Globus pallidus (tissue), 1 donor: ENCODE results near the gene FTSJ3.
"Not testable (repeated sequence)": the region's sequence is repeated elsewhere in the genome, so short reads cannot be mapped to it uniquely, and the experiment has no call there.

Source experiments
- DNase-seq: peaks from one replicate; pipeline ENCODE4 v3.0.0-alpha.2; 2015; ENCODE audit warnings: low spot score

FTSJ3 gene, protein sequence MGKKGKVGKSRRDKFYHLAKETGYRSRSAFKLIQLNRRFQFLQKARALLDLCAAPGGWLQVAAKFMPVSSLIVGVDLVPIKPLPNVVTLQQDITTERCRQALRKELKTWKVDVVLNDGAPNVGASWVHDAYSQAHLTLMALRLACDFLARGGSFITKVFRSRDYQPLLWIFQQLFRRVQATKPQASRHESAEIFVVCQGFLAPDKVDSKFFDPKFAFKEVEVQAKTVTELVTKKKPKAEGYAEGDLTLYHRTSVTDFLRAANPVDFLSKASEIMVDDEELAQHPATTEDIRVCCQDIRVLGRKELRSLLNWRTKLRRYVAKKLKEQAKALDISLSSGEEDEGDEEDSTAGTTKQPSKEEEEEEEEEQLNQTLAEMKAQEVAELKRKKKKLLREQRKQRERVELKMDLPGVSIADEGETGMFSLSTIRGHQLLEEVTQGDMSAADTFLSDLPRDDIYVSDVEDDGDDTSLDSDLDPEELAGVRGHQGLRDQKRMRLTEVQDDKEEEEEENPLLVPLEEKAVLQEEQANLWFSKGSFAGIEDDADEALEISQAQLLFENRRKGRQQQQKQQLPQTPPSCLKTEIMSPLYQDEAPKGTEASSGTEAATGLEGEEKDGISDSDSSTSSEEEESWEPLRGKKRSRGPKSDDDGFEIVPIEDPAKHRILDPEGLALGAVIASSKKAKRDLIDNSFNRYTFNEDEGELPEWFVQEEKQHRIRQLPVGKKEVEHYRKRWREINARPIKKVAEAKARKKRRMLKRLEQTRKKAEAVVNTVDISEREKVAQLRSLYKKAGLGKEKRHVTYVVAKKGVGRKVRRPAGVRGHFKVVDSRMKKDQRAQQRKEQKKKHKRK

DNA sequence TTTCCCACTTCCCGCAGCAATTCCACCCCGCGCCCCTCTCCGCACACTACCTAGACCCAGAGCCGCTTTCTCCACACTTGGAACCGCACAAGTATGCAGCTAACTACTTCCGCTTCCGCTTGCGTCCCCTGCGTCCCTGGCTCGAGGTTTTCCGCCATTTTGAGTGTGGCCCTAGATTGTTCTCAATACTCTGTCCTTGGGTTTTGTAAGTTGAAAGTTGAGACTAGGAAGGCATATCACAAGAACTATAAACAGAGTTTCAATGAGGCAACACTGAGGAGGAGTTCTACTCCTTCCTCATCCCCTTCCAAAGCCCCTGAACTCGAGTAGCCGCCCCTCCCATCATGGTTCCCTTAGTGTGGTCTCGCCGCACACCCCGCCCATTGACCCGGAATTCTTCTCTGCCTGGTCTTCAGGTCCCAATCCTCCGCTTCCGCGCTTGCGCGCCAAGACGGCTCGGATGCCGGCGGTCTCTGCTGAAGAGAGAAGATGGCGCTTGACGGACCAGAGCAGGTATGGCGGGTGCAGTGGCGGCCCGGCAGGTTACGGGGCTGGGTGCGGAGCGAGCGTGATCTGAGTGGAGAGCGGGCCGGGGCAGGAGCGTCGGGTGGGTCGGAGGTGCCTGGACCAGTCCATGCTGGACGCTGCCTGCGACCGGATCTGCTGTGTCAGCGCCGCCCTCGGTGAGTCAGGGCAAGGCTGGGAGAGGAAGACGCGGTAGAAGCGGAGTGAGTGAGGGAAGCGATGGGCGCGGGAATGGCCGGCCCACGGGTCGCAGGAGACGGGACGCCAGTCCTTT lies at the start of gene FTSJ3, which contains the start of gene PSMC5:
FTSJ3 (minus strand) TSS at position 662 of the 799 bp plus-strand sequence. CDS start 761 bp downstream, outside the sequence.
PSMC5 (plus strand) TSS at position 430 of the 799 bp plus-strand sequence; CDS start at position 490, 60 bp downstream.
- DNase-seq = peak; percentile 98

DNA sequence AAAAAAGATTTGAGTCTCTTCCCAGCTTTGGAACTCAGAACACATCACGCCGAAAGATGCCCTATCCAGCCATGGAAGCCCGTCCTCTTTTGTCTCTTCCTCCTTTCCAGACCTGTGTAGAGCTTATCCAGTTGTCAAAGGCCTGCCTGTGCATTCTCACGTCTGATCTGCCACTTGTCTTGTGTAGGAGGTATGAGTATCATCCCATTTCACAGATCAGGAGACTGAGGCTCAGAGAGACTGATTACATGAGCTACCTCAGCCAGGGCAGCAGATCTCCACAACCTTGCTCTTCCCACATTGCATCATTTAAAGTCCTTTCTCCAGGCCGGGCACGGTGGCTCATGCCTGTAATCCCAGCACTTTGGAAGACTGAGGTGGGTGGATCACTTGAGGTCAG lies 47.2 kb upstream of the FTSJ3 start:
- DNase-seq = not testable (repeated sequence)

DNA sequence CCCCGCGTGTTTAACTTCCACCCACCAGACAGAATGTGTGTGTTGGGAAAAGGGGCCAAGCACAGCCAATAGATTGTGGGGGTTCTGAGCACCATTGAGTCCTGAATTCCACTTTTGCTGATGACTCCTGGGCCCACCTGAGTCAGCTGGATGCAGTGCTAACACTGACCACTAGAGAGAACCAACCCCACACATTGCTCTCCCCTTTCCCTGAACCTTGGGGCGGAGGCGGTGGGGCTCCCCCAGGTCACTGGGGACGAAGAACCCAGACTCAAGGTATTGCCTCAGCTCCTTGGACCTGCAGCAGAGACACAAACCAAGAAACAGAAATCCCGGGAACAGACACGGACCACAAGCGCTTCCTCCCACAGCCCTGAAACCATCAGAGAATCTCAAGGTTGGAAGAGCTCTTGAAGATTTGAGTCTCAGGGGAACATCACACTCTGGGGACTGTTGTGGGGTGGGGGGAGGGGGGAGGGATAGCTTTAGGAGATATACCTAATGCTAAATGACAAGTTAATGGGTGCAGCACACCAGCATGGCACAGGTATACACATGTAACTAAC lies 46.7 kb upstream of the FTSJ3 start:
- DNase-seq = not testable (repeated sequence)

DNA sequence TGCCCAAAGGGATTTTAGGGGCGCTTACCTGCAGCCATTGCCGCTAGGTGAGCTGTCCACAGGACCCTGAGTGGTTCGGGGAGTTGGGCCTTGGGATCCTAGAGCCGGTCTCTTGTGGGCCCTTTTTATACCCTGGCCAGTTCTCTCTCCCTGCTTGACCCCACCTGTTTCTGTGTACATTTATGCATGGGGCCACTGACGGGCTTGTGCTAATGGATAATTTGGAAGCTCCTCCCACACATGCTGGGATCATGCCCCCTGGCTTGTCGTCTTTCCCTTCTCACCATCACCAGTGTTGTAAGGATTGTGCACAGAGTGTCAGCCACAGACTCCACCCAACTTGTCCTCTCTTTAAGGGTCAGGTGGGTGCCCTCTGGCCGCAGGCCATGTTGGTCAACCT lies 46.1 kb upstream of the FTSJ3 start, which contains the start of gene CSH2:
CSH2 (minus strand) TSS at position 101 of the 400 bp plus-strand sequence; CDS start at position 38, 63 bp downstream.
- not testable (repeated sequence) for DNase-seq

DNA sequence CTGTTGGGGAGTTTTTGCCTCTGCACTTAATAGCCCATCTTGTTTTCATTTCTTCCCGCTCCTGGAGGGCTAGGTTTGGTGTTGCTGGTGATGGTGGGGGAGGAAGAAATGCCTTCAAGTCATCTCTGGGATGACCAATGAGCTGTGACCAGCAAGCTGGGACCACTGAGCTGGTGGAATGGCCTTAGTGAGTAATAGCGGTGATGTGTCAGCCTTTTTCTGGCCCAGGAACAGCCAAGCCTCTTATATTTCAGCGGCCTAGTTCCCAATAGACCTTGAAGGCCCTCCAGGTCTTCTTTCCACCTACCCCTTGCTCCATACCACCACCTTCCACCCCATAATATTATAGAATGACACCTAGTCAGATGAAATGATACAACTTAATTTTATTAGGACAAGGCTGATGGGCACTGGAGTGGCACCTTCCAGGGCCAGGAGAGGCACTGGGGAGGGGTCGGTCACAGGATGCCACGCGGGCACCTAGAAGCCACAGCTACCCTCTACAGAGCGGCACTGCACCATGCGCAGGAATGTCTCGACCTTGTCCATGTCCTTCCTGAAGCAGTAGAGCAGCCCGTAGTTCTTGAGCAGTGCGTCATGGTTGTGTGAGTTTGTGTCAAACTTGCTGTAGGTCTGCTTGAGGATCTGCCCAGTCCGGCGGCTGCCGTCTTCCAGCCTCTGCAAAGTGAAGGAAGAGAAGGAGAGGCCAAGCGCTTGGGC lies 44.3 kb upstream of the FTSJ3 start:
- DNase-seq = not testable (repeated sequence)

DNA sequence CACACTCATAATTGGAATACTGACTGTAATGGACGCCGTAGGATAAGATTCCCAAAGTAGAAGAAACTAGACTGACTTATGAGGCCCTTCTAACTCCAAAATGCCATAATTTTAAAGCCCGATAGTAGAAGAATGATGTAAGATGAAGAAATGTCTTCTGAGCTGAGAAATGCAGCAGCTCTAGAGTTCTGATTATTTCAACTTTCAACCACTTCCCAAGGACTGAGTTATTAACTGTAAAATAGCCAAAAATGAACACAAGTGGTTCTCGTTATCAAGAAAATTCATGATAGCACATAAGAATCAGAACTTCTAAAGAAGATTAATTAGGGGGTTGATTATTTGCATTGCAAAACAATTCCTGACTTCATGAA lies 42.8 kb upstream of the FTSJ3 start:
- DNase-seq = not testable (repeated sequence)

DNA sequence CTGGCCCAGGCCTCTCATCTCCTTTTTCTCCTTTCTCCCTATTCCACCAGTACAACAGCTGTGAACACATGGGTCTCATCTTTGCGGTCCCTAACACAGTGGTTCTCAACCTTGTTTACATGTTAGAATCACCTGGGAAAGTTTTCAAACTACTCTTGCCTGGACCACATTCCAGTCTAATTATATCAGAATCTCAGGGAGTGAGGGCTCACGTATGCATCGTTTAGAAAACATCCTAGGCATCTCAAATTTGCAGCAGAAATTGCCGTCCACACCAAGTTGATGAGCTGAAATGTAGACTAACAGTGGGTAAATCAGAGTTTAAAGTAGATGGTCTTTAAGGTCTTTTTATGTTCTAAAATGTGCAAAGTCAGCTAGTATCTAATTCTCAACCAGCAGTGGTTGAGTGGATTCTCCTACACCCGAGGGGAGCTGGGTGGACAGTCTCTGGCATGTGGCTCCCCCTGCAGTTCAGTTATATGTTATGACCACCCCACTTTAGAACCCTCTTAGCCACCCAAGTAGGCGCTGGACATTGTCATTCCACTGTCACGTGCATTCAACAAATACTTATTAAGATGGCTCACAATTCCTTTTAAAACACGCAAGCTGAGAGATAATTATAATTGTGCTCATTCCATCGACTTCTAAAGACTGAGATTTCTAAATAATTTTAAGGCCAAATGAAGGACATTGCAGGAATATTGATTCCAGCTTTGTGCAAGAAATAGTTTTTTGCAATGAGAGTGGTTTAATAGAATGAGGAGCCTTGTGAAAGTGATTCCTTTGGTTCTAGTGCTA lies 42.2 kb upstream of the FTSJ3 start:
- not testable (repeated sequence) for DNase-seq

DNA sequence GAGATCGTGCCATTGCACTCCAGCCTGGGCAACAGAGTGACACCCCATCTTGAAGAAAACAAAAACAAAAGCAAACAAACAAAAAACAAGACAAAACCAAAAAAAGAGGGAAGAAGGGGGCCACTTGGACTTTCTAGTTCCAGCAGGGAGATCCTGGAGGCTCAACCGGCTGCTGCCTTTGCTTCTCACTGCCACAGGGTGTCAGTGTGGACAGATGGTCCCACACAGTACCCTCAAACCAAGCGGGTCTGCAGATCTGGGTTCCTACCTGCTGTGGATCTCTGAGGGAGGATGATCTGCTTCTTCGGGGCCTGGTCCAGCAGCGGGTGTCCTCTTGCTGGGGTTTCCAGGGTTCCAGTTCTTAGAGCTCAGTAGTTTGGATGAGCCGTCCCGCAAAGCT lies 39.2 kb upstream of the FTSJ3 start:
- DNase-seq = not testable (repeated sequence)

DNA sequence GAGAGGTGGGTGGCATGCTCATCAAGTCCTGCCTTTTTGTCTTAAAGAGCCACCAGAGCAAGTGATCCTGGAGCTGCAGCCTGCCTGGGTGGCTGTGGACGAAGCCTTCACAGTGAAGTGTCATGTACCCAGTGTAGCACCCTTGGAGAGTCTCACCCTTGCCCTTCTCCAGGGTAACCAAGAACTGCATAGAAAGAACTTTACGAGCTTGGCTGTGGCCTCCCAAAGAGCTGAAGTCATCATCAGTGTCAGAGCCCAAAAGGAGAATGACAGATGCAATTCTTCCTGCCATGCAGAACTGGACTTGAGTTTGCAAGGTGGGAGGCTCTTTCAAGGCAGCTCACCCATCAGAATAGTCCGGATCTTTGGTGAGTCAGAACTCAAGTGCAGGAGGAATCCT lies 31.8 kb upstream of the FTSJ3 start:
- DNase-seq = no peak

DNA sequence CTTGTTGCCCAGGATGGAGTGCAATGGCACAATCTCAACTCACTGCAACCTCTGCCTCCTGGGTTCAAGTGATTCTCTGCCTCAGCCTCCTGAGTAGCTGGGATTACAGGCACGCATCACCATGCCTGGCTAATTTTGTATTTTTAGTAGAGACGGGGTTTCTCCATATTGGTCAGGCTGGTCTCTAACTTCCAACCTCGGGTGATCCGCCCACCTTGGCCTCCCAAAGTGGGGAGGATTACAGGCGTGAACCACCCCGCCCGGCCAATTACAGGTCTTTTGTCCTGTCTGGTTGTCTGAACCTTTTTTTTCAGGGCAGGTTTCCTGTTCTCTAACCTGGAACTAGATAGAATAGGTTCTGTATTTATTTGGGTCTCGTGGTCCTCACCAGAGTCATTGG lies 29.0 kb upstream of the FTSJ3 start:
- DNase-seq = not testable (repeated sequence)

DNA sequence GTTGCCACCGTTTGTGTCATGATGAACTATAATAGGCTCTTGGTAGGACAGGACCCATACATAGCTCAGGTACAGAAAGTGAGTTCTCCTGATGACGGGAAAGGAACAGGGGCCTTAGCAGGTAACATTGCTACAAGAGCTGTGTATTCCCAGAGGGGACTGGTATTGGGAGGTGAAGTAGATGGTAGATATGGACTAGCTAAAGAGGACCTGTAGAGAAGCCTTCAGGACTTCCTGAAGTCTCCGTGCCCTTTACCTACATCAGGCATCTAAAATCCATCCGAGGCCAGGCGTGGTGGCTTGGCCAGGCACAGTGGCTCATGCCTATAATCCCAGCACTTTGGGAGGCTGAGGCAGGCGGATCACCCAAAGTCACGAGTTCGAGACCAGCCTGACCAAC lies 27.7 kb upstream of the FTSJ3 start:
- DNase-seq = no peak

DNA sequence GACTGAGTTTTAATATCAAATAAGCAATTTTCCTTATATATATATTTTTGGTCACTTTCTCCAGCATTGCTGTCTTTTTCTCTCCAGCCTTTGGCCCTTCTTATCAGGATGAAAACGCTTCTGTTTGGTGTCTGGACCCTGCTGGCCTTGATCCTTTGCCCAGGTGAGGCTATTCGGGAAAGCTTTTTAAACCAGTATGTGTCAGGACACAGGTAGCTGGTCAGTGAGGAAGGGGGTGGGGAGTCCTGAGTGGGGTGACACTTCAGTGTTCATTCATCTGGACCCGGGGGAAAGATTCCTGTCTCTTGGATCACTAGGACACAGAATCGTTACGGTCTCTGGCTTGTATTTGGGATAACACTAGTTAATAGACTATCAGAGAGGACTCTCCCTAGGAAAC lies 27.2 kb upstream of the FTSJ3 start:
- DNase-seq = no peak

DNA sequence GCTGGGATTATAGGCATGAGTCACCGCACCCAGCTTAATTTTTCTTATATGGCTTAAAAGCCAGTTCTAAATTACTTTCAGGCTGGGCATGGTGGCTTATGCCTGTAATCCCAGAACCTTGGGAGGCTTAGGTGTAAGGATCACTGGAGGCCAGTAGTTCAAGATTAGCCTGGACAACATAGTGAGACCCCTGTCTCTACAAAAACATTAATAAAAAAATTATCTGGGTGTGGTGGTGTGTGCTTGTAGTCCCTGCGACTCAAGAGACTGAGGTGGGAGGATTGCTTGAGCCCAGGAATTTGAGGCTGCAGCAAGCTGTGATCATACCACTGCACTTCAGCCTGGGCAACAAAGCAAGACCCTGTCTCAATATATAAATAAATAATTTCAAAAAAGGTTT lies 25.8 kb upstream of the FTSJ3 start:
- no peak for DNase-seq

DNA sequence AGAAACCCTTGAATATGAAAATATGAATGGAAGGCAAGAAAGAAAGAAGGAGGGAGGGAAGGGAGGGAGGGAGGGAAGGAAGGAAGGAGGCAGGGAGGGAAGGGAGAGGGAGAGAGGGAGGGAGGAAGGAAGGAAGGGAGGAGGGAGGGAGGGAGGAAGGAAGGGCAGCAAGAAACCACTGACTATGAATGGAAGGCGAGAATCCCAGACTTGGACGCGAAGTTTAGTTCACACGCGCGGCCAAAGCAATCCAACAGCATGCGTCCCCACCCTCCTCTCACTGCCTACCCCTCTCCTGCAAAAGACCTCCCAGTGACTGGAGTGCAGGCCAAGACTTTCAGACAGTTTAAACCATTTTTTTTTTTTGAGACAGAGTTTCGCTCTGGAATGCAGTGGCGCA lies 22.9 kb upstream of the FTSJ3 start:
- no peak for DNase-seq

DNA sequence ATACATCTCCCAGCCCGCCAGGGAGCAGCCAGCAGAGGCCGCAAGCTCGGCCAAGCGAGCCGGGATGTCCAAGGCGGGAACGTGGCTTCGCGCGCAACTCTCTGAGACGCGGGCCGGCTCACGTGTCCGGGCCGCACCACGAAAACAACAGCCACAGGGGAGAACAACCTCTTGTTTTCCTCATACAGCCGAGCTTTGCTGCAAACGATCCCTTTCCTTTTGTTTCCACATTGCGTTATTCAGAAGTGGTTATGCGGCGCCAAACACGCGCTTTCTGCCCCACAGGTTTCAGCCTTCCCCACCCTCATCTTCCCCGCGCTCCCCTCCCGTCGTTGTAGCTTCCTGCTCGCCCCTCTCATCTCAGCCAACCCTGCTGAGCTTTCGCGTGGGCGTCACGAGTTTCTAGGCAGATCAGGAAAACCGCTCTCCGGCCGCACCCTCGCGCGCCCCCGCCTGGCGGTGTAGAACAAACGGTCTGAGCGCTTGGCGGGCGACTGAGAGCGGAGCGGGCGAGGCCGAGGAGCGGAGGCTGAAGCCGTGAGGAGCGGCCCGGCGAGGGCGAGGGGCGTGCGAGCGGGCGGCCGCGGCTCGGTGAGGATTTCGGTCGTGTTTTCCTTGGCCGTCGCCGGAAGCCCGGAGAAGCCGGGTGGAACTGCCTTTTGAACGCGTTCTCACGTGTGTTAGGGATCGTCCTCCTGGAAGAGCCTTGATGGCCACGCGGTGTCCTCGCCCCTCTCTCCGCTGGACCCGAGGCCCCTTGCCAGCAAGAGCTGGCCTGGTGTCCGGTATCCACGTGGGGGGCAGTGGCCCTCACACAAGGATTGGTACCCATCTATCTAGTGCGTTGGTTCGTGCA lies 21.6 kb upstream of the FTSJ3 start:
- DNase-seq = peak; percentile 83

DNA sequence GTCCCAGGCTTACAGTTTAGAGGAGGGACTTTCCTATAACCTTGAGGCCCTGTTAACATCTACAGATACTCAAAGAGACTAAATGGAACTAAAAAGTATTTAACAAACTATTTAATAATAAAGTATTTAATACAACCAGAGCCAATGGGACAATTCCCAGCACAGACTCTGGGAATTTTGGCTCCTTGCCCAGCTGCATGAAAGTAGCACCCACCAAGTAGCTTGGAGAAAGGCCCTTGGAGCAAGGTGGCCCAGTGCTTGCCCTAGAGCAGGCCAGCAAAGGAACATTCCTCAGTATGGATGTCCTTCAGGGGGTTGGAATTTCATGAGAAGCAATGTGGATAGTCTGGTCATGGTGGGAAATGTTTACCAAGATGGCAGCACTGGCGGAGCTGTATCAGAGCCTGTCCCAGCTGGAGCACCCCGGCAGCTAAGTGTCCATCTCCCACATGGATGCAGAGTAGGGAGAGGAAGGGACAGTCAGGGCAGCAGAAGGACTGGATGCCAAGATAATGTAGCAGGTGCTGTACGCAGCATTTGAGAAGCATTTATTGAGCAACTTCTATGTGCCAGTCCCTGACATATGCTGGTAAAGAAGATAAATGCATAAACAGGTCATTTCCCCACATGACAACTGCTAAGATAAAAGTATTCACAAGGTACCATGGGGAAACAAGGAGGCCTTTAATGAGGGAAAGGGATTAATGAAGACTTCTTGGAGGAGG lies 20.2 kb upstream of the FTSJ3 start:
- no peak for DNase-seq

DNA sequence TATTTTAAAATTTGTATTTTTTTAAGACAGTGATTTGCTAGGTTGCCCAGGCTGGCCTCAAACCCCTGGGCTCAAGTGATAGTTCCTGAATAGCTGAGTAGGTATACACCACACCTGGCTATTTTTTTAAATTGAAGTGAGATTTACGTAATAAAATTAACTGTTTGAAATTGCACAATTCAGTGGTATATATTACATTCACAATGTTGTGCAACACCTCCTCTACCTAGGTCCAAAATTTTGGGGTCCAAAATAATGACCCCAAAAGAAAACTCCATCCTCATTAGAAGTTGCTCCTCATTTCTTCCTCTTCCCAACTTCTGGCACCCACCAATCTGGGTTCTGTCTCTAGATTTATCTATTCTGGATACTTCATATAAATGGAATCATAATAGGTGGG lies 18.0 kb upstream of the FTSJ3 start:
- no peak for DNase-seq

DNA sequence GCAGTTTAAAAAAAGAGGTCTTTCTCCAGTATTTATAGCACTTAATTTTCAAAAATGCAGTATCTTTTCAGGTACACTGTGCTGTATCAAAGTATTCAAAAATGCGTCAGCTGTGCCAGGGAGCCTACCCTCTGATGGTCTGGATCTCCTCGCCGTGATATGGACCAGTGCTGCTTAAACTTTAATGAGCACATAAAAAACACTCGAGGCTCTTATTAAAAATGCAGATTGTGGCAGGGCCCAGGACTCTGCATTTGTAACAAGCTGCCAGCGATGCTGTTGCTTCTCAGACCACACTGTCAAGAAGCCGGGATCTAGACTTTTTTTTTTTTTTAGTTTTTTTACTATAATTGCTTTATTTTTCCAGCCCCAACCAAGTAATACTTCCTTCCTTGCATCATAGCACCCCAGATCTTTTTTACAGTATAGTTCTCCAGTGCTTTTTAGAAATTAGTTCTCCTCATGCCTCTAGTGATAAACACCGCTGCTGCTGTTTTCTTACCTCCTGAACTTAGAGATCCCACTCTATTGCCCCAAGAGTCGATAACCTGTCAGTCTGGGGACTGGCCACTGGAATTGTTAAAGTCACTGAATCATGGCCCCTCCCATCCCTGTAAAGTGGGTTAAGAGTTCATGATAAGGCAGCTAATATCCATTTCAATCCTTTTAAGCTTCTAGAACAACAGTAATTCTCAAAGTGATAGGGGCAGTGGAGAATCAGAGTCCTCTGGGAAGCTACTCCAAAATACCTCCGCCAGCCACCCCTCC lies 16.6 kb upstream of the FTSJ3 start:
- no peak for DNase-seq
